GM21576 (cell line): Measurements from ENCODE around the gene SLC39A3.

Experiments
- ATAC-seq: cut with Tn5 transposase; IDR thresholded peaks from one replicate; pipeline ENCODE4 v1.9.1; 2021; ENCODE audit warnings: mild to moderate bottlenecking, moderate library complexity; ENCODE audit not compliant: unreplicated experiment

SLC39A3 gene

GRCh38 chr19:2769218-2769617 lies 29.4 kb upstream of the SLC39A3 start:
- no peak for ATAC-seq

DNA sequence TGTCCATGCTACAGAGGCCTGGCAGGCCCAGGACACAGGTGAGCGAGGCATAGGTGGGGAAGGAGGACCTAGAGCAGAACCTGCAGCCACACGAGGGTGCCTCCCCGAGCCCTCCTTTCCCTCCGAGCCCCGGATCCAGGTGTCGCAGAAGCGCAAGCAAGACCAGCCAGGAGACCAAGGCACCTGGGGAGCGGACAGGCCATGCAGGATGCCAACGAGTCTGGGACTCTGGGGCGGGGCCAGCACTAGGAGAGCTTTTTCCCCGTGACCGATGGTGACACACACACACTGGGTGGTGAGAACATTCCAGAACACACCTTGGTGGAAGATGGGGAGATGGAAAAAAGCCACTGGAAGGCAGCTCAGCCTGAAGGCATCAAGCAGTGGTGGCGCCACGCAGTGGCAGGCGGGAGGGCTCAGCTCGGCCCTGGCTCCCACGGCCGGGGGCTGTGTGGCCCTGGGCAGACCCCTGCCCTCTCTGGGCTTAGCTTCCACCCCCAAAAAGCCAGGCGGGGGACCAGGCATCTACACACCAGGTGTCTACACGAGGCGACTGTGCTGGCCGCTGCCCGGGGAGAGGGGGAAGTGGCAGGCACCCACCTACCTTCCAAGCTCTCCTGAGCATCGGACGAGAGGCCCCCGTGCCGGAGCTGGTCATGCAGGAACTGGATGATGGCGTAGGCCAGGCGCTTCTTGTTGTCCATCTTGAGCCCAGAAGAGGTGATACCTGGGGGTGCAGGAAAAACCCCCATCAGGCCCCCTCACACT lies 28.7 kb upstream of the SLC39A3 start:
- no peak for ATAC-seq

- ATAC-seq: no peak
Observed at GRCh38 chr19:2767688-2768087, 27.9 kb upstream of the SLC39A3 start.

- no peak for ATAC-seq
Observed at GRCh38 chr19:2766594-2767372, 27.0 kb upstream of the SLC39A3 start.

DNA sequence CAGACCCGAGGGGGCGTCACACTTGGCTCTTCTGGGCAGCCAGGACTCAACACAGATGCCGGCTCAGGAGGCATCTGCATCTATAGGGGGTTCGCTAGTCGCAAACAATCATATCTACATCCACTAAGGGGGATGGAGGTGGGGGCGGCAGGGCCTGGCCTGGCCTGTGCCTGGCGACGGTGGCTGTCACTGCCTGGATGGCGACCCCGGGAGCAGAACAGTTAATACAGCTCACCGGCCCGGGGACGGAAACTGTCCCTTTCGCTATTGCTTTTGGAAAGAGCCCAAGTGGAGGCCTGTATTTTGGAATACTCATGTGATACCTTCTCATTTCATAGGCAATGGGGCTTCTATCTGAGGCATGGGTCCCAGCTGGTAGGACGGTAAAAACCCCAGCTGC lies 25.6 kb upstream of the SLC39A3 start:
- no peak for ATAC-seq

DNA sequence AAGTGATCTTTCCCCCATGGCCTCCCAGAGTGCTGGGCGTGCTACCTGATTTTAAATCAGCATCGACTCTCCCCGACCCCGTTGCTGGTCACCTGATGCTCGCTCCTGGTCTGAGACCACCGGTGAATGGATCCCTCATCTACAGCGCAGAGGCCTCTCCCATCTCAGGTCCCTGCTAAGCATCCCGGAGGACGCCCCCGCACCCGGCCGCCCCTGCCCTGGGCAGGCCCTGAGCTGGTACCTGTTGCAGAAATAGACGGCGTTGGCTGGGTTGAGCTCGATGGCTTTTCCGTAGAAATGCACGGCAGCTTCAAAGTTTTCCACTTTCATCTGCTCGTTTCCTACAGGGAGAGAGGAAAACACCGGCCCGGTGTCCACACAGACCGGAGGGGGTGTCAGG lies 25.1 kb upstream of the SLC39A3 start:
- ATAC-seq: no peak

GRCh38 chr19:2763687-2764086 lies 23.9 kb upstream of the SLC39A3 start:
- no peak for ATAC-seq

GRCh38 chr19:2762783-2763496 lies 23.1 kb upstream of the SLC39A3 start:
- no peak for ATAC-seq

- no peak for ATAC-seq
Observed at GRCh38 chr19:2761876-2762782, 22.3 kb upstream of the SLC39A3 start.

DNA sequence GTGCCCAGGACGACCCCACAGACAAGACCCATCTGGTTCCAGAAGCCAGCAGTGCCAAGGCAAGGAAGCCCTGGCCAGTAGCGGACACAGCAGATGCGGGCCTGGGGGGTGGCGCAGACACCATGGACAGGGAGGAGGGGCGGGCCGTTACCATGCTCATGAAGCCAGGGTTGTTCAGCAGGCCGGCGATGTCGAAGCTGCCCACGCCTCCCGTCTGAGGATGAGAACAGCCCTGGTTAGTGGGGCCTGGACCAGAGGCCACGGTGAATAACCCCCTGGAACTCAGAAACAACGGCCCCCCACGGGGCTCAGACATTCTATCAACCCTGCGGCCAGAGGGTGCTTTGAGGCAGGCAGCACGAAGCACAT lies 21.5 kb upstream of the SLC39A3 start:
- no peak for ATAC-seq

- no peak for ATAC-seq
Observed at GRCh38 chr19:2759965-2760364, 20.1 kb upstream of the SLC39A3 start.

DNA sequence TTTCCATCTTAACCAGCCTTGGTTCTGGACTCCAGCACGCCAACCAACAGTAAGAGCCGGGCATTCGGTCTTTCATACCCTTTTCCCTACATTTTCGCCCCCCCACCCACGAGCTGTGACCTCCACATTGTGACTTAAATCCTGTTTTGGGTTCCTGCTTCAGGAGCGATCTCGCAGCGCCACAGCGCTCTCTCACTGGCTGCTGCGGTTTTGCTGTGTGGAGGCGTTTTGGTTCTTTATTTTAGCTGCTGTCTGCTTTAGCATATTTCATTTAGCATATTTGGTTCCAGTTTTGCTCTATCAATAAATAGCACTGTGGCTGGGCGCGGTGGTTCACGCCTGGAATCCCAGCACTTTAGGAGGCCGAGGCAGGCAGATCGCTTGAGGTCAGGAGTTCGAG lies 19.5 kb upstream of the SLC39A3 start:
- no peak for ATAC-seq

- ATAC-seq: no peak
Observed at GRCh38 chr19:2758601-2759313, 18.9 kb upstream of the SLC39A3 start.

- no peak for ATAC-seq
Observed at GRCh38 chr19:2756921-2757881, 17.4 kb upstream of the SLC39A3 start.

DNA sequence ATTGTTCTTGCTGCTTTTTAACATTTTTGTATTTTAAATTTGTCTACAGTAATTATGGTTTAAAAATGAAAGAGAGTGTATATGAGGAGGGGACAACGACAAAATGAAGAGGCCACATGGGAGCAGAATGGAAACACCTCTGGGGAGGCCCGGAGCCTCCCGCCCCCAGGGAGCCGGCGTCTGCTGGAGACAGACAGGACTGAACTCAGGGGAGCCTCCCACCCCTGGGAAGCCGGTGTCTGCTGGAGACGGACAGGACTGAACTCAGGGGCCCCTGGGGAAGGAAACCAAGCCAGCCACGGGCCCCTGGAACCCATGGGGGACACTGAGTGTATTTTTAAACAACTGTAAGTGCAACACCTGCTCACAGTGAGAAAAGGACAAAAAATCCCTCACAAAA lies 16.7 kb upstream of the SLC39A3 start:
- no peak for ATAC-seq

DNA sequence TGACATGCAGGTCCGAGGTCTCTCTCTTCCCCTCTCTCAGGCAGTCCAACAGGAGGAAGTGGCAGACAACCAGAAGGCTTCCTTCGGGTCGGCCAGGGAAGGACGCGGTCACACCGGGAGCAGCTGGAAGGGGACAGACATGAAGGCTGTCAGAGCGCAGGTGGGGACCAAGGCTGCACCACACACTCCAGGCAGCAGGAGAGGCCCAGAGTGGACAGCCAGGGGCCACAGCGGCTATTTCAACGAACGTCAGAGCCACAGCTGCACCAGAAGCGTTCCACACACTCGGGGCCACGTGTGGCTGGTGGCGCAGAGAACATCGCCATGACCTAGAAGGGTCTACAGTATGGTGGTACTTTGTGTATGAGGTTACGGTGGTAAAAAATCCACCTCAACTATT lies 16.0 kb upstream of the SLC39A3 start:
- ATAC-seq: no peak

DNA sequence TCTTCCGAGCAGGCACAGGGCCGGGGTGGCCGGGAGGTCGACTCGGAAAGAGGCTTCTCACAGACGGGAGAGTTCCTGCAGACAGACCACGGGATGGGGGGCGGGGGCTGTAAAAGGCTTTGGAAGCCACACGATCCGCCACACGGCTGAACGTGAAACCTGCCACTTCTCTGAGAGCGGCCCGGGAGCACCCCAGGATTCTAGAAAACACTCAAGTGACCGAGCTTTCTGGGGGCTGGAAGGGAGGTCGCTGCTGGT lies 15.6 kb upstream of the SLC39A3 start:
- no peak for ATAC-seq

DNA sequence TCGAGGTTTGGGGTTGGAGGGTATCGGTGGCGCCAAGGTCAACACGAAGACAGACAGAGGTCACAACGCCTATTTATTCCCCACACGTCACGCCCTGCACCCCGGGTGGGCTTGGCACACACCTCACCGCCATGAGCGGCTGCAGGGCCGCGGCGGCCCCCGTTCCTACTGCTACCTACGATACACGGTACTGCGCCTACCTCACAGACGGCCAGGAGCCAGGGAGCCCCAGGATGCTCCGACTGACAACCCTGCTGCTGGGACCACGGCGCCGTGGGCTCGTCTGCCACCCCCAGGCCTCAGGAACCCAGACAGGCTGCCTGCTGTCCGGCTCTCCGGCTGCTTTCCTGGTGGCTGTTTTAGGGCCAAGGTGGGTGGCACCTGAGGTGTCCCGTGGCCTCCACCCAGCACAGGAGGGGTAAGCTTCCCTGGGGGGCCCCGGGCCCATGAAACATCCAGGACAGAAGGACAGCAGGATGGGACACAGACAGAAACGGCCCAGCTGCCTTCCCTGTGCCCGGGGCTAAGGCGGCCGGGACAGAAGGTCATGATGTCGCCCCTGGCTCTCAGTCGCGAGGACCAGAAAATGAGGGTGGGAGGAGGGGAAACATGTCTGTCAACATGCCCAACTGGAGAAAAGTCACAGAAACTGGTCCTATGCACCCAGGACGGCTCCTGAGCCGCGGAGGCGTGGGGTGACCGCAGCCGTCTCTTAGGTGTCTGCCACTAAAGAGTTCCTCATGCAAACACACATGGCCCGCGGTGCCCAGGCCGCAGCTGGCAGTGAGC lies 15.0 kb upstream of the SLC39A3 start:
- ATAC-seq: no peak

- no peak for ATAC-seq
Observed at GRCh38 chr19:2751438-2751830, 11.6 kb upstream of the SLC39A3 start.
